ENCODE data around the gene TEAD1. TPM values are rescaled to one million over a fixed set of nuclear protein-coding genes. Genes with fewer than 3 reads are reported as not detected.

TEAD1 gene
- total RNA-seq, 1 experiment from 2014 or later, result 106 TPM

DNA sequence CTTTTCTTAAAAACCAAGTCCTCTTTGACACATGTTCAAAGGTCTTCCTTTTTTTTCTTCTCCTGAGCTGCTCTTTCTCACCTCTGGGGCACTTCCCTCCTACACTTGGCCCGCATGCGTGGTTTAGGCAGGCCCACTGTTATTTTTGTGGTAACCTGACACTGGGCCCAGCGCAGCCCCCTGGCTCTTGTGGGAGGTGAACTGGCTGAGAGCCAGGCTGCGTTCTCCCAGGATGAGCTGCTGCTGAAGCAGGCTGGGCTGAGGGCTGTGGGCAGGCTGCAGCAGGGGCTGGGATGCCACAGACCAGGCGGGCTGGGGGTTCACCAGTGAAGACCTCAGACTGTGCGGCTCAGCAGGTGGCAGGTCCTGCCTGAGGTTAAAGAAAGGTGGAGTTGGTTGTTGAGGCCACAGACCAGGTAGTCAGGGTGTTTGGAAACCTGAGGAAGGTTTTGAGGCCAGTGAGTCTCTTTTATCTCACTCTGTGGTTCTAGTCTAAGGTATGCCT is 72.4 kb downstream of the TEAD1 start:
- Histone ChIP-seq H3F3A (ENCODE audit: insufficient read depth, low read depth) (peaks cover 16% of the 10 kb centered on the region), H3K9me2 (ENCODE audit: insufficient read depth) (no peaks in the 10 kb centered on the region), H3K27me3 (ENCODE audit: insufficient read depth, low read depth) (no peaks in the 10 kb centered on the region), H3K27ac (peak overlapping the region; percentile 49), H4K20me1 (ENCODE audit: insufficient read depth) (peaks cover 6% of the 10 kb centered on the region), H3K9me3 (ENCODE audit: insufficient read depth, low read depth) (no peaks in the 10 kb centered on the region), H3K4me3 (0 out of 2 replicates have a peak overlapping the region, but pooled peaks have one; percentile 8), H3K4me1 (replicated peaks; ENCODE audit: insufficient read depth) (peaks cover 23% of the 10 kb centered on the region), H3K36me3 (ENCODE audit: low read depth) (no peaks in the 10 kb centered on the region), H3K79me2 (ENCODE audit: low read depth) (peaks cover 95% of the 10 kb centered on the region), H2AFZ (no peak overlapping the region), H3K4me2 (peak overlapping the region; percentile 55)
- ChIA-PET POLR2A (ENCODE audit: unreplicated experiment) (interaction anchor here (0.5 to 0.6 kb wide), 2 partner anchors 21 to 54 kb away, joined by 3 to 7 read pairs; no protein-coding TSS in a partner anchor), CTCF (no interaction called here)
- DNase-seq, result peak; percentile 76 to 85
- TF ChIP-seq, protein P1, sequence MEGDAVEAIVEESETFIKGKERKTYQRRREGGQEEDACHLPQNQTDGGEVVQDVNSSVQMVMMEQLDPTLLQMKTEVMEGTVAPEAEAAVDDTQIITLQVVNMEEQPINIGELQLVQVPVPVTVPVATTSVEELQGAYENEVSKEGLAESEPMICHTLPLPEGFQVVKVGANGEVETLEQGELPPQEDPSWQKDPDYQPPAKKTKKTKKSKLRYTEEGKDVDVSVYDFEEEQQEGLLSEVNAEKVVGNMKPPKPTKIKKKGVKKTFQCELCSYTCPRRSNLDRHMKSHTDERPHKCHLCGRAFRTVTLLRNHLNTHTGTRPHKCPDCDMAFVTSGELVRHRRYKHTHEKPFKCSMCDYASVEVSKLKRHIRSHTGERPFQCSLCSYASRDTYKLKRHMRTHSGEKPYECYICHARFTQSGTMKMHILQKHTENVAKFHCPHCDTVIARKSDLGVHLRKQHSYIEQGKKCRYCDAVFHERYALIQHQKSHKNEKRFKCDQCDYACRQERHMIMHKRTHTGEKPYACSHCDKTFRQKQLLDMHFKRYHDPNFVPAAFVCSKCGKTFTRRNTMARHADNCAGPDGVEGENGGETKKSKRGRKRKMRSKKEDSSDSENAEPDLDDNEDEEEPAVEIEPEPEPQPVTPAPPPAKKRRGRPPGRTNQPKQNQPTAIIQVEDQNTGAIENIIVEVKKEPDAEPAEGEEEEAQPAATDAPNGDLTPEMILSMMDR (conservative IDR thresholded peaks at IDR 0.05), result no peak
- no peak for TF ChIP-seq EZH2 (IDR thresholded peaks at IDR 0.05; ENCODE audit: low read depth)
- intact Hi-C loops (cut with micrococcal nuclease; ENCODE audit: unreplicated experiment), result loop anchor here (2.0 kb wide), 1 partner anchor 22 kb away; no protein-coding TSS in a partner anchor
- no TSS peak for BruUV-seq (replicated peaks)

DNA sequence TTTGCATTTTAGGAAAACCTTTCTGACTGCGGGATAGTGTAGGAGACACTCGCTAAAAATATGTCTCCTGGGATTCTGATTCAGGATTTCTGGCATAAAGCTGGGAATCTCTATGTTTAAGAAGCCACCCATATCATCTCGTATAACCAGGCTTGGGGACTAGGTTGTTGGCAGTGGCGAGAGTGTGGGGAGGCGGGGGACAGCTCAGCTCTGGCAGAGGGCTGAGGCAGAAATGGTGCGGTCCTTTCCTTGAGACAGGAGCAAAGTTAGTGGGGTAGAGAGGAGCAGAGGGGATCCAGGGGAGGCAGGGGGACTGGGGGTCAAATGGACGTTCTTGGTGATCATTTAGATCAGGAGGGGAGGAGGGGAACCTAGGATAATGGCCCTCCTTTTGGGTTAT is 74.3 kb downstream of the TEAD1 start:
- Histone ChIP-seq H3K9me2 (ENCODE audit: insufficient read depth) (no peaks in the 10 kb centered on the region), H3K27me3 (ENCODE audit: insufficient read depth, low read depth) (no peaks in the 10 kb centered on the region), H4K20me1 (ENCODE audit: insufficient read depth) (peaks cover 6% of the 10 kb centered on the region), H3K79me2 (ENCODE audit: low read depth) (peaks cover 93% of the 10 kb centered on the region), H3F3A (ENCODE audit: insufficient read depth, low read depth) (peaks cover 24% of the 10 kb centered on the region), H3K4me2 (no peak overlapping the region), H3K36me3 (ENCODE audit: low read depth) (no peaks in the 10 kb centered on the region), H3K9me3 (ENCODE audit: insufficient read depth, low read depth) (no peaks in the 10 kb centered on the region), H2AFZ (no peak overlapping the region), H3K27ac (no peak overlapping the region), H3K4me1 (replicated peaks; ENCODE audit: insufficient read depth) (peaks cover 26% of the 10 kb centered on the region), H3K4me3 (no peak overlapping the region)
- intact Hi-C loops (cut with micrococcal nuclease; ENCODE audit: unreplicated experiment), result no loop called here
- POLR2A ChIA-PET (ENCODE audit: unreplicated experiment), result no interaction called here
- no TSS peak for BruUV-seq (replicated peaks)
- DNase-seq, result no peak
- TF ChIP-seq EZH2 (IDR thresholded peaks at IDR 0.05; ENCODE audit: low read depth), result no peak
- TF ChIP-seq, protein P1 (conservative IDR thresholded peaks at IDR 0.05), result no peak
- CTCF ChIA-PET, result no interaction called here

DNA sequence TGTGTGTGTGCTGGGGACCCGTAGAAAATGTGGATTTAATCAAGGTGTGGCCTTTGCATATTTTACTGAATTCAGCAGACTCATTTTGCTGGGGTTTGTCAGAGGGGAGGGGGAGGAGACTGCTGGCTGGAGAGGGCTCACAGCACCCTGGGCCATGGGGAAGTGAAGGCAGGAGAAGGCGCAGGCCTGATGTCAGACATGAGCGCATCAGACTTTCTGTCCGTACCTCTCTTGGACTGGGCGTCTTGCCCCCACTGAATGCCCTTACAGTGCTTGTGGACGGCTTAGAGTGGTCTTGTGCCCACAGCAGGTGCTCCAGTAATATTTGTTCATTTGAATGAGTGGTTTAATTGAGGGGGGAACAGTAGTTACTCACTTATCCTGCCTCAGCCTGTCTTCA is 75.2 kb downstream of the TEAD1 start:
- intact Hi-C loops (cut with micrococcal nuclease; ENCODE audit: unreplicated experiment), result no loop called here
- no peaks in the 10 kb centered on the region for H3K9me2 ChIP-seq (ENCODE audit: insufficient read depth)
- H3K4me1 ChIP-seq (replicated peaks; ENCODE audit: insufficient read depth), result peaks cover 35% of the 10 kb centered on the region
- H3K9me3 ChIP-seq (ENCODE audit: insufficient read depth, low read depth), result no peaks in the 10 kb centered on the region
- no peaks in the 10 kb centered on the region for H3K36me3 ChIP-seq (ENCODE audit: low read depth)
- peaks cover 6% of the 10 kb centered on the region for H4K20me1 ChIP-seq (ENCODE audit: insufficient read depth)
- no peak for DNase-seq
- H3K4me3 ChIP-seq, result no peak overlapping the region
- H3K27ac ChIP-seq, result no peak overlapping the region
- no TSS peak for BruUV-seq (replicated peaks)
- no peak overlapping the region for H2AFZ ChIP-seq
- TF ChIP-seq, protein P1 (conservative IDR thresholded peaks at IDR 0.05), result no peak
- TF ChIP-seq EZH2 (IDR thresholded peaks at IDR 0.05; ENCODE audit: low read depth), result no peak
- peaks cover 26% of the 10 kb centered on the region for H3F3A ChIP-seq (ENCODE audit: insufficient read depth, low read depth)
- H3K27me3 ChIP-seq (ENCODE audit: insufficient read depth, low read depth), result no peaks in the 10 kb centered on the region
- H3K4me2 ChIP-seq, result no peak overlapping the region
- CTCF ChIA-PET, result no interaction called here
- H3K79me2 ChIP-seq (ENCODE audit: low read depth), result peaks cover 93% of the 10 kb centered on the region
- POLR2A ChIA-PET (ENCODE audit: unreplicated experiment), result no interaction called here
